SU-DHL-6 (cell line): Measurements from ENCODE around the gene PCYOX1L.

ENCODE experiments used
- H2AFZ ChIP-seq: fragments of 200-600 bp; sonication (generic); 2 replicates; pipeline ENCODE4 v1.6.1; 2014; ENCODE audit warnings: low read depth, mild to moderate bottlenecking, moderate library complexity, mixed read lengths, antibody characterized with exemption, low read length; ENCODE audit not compliant: severe bottlenecking
- H3F3A ChIP-seq: fragments of 200-600 bp; shearing (Covaris generic); 2 replicates; pipeline ENCODE4 v1.6.0; 2016; ENCODE audit warnings: antibody characterized with exemption, mild to moderate bottlenecking; ENCODE audit not compliant: insufficient read depth
- H3K27ac ChIP-seq: fragments of 200-600 bp; sonication (generic); 2 replicates; pipeline ENCODE4 v1.5.1; 2016; ENCODE audit warnings: low read depth, mild to moderate bottlenecking, low read length, moderate library complexity, mixed read lengths
- H3K27me3 ChIP-seq: fragments of 200-600 bp; sonication (generic), shearing (Covaris generic); 2 replicates; pipeline ENCODE4 v1.6.0; 2014; ENCODE audit warnings: mild to moderate bottlenecking, low read length
- H3K36me3 ChIP-seq: fragments of 200-600 bp; sonication (generic); 2 replicates; pipeline ENCODE4 v1.6.1; 2014; ENCODE audit warnings: mild to moderate bottlenecking, low read length, mixed read lengths
- H3K4me2 ChIP-seq: fragments of 300-600, 200-600 bp; shearing (Covaris generic), sonication (generic); 2 replicates; pipeline ENCODE4 v1.6.0; 2014; ENCODE audit warnings: low read length, low read depth, mild to moderate bottlenecking; ENCODE audit not compliant: poor library complexity, severe bottlenecking
- H3K4me3 ChIP-seq: fragments of 200-600 bp; sonication (generic); 2 replicates; pipeline ENCODE4 v1.5.1; 2014; ENCODE audit warnings: antibody characterized with exemption, low read length, mild to moderate bottlenecking, mixed read lengths; ENCODE audit not compliant: insufficient read depth, poor library complexity, severe bottlenecking
- H3K79me2 ChIP-seq: fragments of 200-600 bp; sonication (generic); 2 replicates; pipeline ENCODE4 v1.6.1; 2014; ENCODE audit warnings: mild to moderate bottlenecking, low read length, moderate library complexity; ENCODE audit not compliant: insufficient read depth
- H3K9ac ChIP-seq: fragments of 200-600 bp; sonication (generic); 2 replicates; pipeline ENCODE4 v1.7.0; 2014; ENCODE audit warnings: mild to moderate bottlenecking, low read length
- H3K9me2 ChIP-seq: fragments of 200-600 bp; sonication (generic); replicated peaks from 2 replicates; pipeline ENCODE4 v1.6.1; 2014; ENCODE audit warnings: low read length; ENCODE audit not compliant: insufficient read depth
- H3K9me3 ChIP-seq: fragments of 200-600 bp; sonication (generic); 2 replicates; pipeline ENCODE4 v1.6.1; 2014; ENCODE audit warnings: low read length, mixed read lengths; ENCODE audit not compliant: insufficient read depth
- H4K20me1 ChIP-seq: fragments of 200-600 bp; sonication (generic); 2 replicates; pipeline ENCODE4 v1.6.1; 2014; ENCODE audit warnings: low read depth, mild to moderate bottlenecking, antibody characterized with exemption, low read length, moderate library complexity, mixed read lengths
- CTCF ChIP-seq: fragments of 200-600 bp; sonication (generic); IDR thresholded peaks from one replicate; pipeline ENCODE4 v1.5.1; 2017; ENCODE audit warnings: antibody characterized with exemption, mild to moderate bottlenecking, low read length, moderate library complexity; ENCODE audit not compliant: insufficient read depth, poor library complexity, severe bottlenecking
- EZH2phosphoT487 ChIP-seq: fragments of 200-600 bp; sonication (generic), shearing (Covaris generic); conservative IDR thresholded peaks from 2 replicates; pipeline ENCODE4 v1.6.1; 2018; ENCODE audit warnings: mild to moderate bottlenecking, antibody characterized with exemption, low read length, moderate library complexity, mixed read lengths

Gene PCYOX1L

GRCh38 chr5:149365418-149365817 lies 7.6 kb downstream of the PCYOX1L start:
- Histone ChIP-seq H3K79me2 (no peaks in the 10 kb centered on the region), H3K36me3 (no peaks in the 10 kb centered on the region), H3K27ac (no peak overlapping the region), H3F3A (no peaks in the 10 kb centered on the region), H4K20me1 (no peaks in the 10 kb centered on the region), H2AFZ (no peak overlapping the region), H3K9ac (no peak overlapping the region), H3K4me3 (no peak overlapping the region), H3K9me2 (no peaks in the 10 kb centered on the region), H3K4me2 (no peak overlapping the region), H3K27me3 (no peaks in the 10 kb centered on the region), H3K9me3 (no peaks in the 10 kb centered on the region)
- no peak for TF ChIP-seq CTCF
- no peak for TF ChIP-seq EZH2phosphoT487

GRCh38 chr5:149366169-149366729 lies 8.4 kb downstream of the PCYOX1L start:
- no peaks in the 10 kb centered on the region for H4K20me1 ChIP-seq
- no peak overlapping the region for H3K9ac ChIP-seq
- no peak for TF ChIP-seq EZH2phosphoT487
- TF ChIP-seq CTCF: no peak
- H3K36me3 ChIP-seq: no peaks in the 10 kb centered on the region
- no peaks in the 10 kb centered on the region for H3F3A ChIP-seq
- H3K9me3 ChIP-seq: no peaks in the 10 kb centered on the region
- H3K79me2 ChIP-seq: no peaks in the 10 kb centered on the region
- H3K27ac ChIP-seq: no peak overlapping the region
- H2AFZ ChIP-seq: no peak overlapping the region
- no peak overlapping the region for H3K4me3 ChIP-seq
- H3K4me2 ChIP-seq: no peak overlapping the region
- no peaks in the 10 kb centered on the region for H3K9me2 ChIP-seq
- H3K27me3 ChIP-seq: no peaks in the 10 kb centered on the region

- Histone ChIP-seq H3K9me3 (no peaks in the 10 kb centered on the region), H3K9ac (no peak overlapping the region), H3K27ac (no peak overlapping the region), H3K27me3 (no peaks in the 10 kb centered on the region), H4K20me1 (no peaks in the 10 kb centered on the region), H3K36me3 (no peaks in the 10 kb centered on the region), H3K9me2 (no peaks in the 10 kb centered on the region), H3K4me3 (no peak overlapping the region), H3K4me2 (no peak overlapping the region), H3F3A (no peaks in the 10 kb centered on the region), H3K79me2 (no peaks in the 10 kb centered on the region), H2AFZ (no peak overlapping the region)
- TF ChIP-seq EZH2phosphoT487 (no peak), CTCF (peak; percentile 78)
Observed at GRCh38 chr5:149367249-149367971, 9.6 kb downstream of the PCYOX1L start.
